G401.6 (cell line): ENCODE results near the gene SPIB.
"Not testable (repeated sequence)": the region's sequence is repeated elsewhere in the genome, so short reads cannot be mapped to it uniquely, and the experiment has no call there.

Experiments used
- FAIRE-seq: peaks from 2 replicates; lab custom pipeline; 2012; peaks lifted over from hg19 to GRCh38; lab: Jason Lieb, UNC

SPIB gene

DNA sequence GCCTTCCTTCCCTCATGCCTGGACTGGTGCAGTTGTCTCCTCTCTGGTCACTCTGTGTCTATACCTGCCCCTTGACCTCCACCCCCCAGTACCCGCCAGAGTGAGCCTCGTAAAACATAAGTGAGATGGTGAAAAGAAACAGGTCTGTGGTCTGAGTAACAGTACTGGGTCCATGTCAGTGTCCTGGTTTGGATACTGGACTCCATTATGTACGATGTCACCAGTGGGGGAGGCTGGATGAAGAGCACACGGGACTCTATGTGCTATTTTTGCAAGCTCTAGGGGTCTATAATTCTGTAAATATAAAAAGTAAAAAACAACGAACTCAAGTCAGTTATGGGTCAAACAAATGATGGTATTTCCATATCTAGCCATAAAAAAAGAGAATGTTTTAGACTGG, 28.3 kb downstream of the SPIB start:
- no peak for FAIRE-seq

DNA sequence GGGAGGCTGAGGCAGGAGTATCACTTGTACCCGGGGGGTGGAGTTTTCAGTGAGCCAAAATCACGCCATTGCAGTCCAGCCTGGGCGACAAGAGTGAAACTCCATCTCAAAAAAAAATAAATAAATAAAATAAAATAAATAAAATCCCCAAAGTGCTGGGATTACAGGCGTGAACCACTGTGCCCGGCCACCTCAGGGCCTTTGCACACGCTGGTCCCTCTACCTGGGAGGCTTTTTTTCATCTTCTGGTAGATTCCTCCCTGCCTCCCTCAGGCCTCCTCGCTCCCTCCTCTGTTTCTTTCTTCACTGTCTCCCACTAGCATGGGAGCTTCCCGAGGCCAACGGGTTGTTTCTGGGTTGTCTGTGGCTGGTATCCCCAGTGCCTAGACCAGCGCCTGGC, 29.0 kb downstream of the SPIB start:
- FAIRE-seq, result no peak

- FAIRE-seq, result no peak
These were observed 30.6 kb downstream of the SPIB start for GRCh38 chr19:50449236-50449899.

DNA sequence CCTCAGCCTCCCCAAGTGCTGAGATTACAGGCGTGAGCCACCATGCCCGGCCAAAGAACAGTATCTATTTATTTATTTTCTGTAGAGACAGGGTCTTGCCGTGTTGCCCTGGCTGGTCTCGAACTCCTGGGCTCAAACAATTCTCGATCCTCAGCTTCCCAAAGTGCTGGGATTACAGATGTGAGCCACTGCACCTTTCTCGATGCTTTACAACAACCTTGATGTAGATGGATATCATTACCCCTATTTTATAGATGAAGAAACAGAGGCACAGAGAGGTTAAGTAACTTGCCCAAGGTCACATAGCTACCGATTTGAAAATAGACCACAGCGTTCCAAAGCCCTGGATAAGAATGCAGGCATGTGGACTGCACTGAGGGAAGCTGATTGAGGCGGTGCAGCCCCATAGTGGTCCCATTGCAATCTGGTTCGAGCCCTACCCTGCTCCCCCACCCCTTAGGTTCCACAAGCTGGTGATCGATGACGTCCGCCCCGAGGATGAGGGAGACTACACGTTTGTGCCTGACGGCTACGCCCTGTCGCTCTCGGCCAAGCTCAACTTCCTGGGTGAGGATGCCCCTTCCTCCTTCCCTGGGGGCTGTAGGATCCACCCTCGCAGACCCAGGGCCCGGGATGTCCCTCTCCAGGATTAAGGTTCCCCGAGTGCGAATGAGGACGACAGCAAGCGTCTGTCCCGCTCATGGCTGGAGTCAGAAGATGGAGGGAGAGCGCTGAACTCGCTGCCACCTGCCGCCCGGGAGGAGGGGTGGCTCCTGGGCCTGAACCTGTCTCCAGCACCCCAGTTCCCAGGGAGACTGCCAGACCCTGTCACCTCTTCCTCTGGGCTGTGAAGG, 31.9 kb downstream of the SPIB start:
- no peak for FAIRE-seq

DNA sequence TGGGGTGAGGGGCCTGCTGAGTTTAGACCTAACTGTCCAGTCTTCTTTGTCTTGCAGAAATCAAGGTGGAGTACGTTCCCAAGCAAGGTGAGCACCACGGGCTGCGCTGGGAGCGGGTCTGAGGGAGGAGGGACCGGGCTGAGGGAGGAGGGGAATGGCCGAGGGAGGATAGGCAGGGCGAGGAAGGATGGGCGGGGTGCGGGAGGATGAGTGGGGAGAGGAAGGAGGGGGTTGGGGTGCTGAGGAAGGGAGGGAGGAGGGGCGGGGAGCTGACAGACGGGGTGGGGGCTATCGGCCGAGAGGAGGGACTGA, 32.4 kb downstream of the SPIB start:
- no peak for FAIRE-seq

DNA sequence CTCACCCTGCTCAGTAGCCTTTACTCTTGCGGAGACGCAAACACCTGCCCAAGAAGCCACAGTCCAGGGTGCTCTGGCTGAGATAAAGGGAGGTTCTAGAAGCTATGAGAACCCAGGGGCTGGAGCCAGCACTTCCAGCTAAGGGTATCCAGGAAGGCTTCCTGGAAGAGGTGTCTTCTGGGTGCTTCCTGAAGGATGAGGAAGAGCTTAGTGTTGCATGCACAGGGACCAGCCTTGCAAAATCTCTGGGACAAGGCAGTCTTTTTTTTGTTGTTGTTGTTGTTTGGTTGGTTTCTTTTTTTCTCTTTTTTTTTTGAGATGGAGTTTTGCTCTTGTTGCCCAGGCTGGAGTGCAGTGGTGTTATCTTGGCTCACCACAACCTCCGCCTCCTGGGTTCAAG, 34.5 kb downstream of the SPIB start:
- FAIRE-seq, result no peak

- no peak for FAIRE-seq
These were observed 37.3 kb downstream of the SPIB start for GRCh38 chr19:50455992-50456391.

DNA sequence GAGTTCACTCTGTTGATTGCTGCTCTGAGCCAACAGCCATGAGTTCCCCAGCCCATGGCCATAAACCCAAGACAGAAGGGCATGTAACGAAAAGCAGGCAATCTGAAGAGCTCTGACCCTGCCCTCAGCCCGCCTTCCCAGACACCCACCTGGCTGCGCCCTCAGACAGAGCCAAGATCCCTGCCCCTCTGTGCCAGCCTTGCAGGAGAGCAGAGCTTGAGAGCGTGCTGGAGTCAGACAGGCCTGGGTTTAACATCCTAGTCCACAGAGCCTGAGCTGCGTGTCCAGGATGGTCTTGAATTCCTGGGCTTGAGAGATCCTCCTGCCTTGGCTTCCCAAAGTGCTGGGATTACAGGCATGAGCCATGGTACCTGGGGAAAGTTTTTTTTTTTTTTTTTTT, 38.6 kb downstream of the SPIB start:
- FAIRE-seq, result no peak

DNA sequence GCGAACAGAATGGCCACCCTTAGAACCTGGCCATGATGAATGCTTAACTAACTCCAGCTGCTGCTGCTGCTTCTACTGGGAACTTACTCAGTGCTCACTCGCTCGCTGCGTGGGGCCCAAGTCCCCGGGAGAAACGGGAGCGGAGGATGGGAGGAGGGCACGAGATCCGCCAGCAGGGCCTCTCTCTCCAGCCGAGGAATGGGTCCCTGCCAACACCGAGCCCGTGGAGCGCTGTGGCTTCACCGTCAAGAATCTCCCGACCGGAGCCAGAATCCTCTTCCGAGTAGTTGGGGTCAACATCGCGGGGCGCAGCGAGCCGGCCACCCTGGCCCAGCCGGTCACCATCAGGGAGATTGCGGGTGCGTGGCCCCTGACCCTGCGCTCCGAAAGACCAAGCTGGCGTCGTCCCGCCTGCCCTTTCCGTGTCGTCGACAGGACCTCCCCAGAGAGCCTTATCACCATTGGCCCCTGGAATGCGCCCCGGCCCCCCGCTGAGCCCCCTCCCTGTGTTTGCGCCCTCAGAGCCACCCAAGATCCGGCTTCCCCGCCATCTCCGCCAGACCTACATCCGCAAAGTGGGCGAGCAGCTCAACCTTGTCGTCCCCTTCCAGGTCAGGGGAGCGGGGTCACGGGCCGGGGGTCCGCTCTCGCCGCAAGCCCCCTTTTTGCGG, 39.8 kb downstream of the SPIB start:
- no peak for FAIRE-seq

DNA sequence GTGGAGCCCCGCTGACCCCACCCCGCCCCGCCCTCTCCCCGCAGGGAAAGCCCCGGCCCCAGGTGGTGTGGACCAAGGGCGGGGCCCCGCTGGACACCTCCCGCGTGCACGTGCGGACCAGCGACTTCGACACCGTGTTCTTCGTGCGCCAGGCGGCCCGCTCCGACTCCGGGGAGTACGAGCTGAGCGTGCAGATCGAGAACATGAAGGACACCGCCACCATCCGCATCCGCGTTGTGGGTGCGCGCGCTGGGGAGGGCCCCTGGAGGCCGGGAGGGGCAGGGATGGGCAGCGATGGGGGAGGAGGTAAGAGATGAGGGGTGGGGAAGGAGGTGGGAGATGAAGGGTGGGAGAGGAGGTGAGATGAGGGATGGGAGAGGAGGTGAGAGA, 40.3 kb downstream of the SPIB start:
- no peak for FAIRE-seq

DNA sequence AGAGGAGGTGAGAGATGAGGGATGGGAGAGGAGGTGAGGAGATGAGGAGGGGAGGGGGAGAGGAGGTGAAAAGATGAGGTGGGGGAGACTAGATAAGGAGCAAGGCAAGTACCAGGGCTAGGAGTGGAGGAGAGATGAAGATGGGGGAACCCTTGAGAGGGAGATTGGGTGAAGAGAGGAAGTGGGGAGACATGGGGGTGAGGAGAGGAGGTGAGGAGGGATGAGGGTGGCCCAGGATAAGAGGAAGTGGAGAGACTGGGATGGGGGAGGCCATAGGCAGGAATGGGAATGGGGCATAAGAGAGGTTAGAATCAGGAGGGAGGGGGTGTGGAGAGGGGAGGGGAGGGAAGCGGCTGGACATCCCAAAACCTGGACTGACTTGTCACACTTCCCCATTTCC, 40.9 kb downstream of the SPIB start:
- no peak for FAIRE-seq

DNA sequence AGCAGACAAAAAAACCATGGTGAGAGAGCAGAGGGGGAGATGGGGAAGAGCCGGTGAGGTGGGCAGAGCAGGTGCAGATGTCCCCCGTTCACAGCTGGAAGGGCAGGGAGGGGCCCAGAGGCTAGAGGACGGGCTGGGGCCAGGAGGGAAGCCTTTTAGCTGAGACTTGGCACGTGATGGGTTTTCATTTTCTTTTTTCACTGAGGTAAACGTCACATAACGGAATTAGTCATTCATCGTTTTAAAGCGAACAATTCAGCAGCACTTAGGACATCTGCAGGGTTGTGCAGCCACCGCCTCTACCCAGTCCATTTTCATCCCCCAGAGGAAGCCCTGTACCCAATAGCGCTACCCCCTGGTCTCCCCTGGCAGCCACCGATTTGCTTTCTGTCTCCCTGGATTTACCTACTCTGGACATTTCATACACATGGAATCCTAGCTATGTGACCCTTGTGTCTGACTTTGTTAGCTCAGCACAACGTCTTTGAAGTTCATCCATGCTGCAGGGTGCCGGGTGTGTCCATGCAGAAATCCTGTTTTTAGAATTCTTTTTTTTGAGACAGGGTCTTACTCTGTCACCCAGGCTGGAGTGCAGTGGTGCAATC, 41.5 kb downstream of the SPIB start:
- no peak for FAIRE-seq

- FAIRE-seq, result peak; percentile 56
These were observed 42.5 kb downstream of the SPIB start for GRCh38 chr19:50461066-50461875.

DNA sequence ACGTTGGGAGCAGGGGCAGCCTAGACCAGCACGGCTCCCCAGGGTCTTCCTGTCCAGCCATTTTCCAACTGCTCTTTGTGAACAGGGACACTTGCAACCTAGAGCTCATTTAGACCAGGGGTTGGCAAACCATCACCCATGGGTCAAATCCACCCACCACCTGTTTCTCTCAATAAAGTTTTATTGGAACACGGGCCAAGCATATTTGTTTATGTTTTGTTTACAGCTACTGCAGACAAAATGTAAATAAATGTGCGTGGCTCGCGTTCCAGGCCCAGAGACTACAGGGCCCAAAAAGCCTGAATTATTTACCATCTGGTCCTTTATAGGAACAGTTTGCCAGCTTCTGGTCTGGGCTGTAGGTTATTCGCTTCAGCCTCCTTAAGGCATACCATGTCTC, 44.2 kb downstream of the SPIB start:
- FAIRE-seq, result no peak

DNA sequence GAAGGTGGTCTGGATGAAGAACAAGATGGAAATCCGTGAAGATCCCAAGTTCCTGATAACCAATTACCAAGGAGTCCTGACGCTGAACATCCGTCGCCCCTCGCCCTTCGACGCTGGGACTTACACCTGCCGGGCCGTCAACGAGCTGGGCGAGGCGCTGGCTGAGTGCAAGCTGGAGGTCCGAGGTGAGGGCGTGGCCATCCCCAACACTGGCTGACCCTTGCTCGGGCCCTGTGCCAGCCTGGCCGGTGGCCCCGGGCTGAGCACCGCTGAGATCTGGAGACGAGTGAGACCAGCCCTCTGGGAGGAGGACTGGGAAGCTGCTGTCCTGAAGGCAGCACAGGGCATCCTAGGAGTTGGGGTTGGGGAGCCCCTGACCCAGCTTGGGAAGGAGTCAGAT, 45.6 kb downstream of the SPIB start:
- no peak for FAIRE-seq

DNA sequence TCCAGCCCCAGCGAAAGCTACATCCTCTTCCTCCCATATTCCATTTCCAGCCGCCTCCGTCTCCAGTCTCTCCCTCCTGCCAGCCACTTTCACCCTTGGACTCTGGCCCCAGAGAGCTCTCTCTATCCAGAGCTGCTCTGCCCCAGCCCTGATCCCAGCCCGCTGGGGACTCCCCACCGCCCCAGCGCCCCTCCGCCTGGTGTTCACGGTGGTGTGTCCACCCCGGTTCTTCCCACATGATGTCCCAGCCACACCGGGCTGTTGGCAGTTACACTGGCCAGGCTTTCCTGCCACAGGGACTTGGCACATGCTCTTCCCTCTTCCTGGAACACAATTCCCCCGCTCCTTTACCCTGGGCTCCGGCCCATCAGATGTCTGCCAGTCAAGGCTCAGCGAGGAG, 46.3 kb downstream of the SPIB start:
- FAIRE-seq, result no peak

DNA sequence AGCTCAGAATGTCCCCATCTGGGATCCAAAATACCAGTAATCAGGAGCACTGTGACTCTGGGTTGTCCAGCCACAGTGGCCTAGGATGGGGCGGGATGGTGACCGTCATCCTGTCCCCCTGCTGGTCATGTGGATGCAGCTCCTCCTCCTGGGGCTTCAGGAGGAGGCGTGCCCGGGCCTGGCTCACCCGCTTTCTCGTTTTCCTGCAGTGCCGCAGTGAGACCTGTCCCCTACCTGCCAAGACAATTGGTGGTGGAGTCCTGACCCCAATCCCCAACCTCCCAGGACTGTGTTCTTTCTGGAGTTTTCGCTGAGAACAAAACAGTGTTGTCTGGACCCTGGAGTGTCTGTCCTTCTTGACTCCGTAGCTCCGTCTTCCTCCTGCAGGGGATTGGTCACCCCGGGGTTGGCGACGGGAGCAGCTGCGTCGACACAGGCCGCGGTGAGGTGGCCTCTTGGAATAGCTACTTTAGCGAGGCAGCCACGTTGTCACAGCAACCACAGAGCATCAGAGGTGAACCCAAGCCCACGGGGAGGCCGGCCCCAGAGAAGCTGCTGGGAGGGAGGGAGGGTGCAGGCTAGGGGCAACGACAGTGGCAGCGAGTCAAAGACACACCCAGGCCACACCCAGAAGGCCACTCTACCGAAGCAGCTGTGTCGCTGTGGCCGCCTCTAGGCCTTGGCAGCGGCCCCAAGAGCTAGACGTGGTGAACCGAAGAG, 47.4 kb downstream of the SPIB start:
- no peak for FAIRE-seq

GRCh38 chr19:50466706-50467039, 47.9 kb downstream of the SPIB start:
- no peak for FAIRE-seq

DNA sequence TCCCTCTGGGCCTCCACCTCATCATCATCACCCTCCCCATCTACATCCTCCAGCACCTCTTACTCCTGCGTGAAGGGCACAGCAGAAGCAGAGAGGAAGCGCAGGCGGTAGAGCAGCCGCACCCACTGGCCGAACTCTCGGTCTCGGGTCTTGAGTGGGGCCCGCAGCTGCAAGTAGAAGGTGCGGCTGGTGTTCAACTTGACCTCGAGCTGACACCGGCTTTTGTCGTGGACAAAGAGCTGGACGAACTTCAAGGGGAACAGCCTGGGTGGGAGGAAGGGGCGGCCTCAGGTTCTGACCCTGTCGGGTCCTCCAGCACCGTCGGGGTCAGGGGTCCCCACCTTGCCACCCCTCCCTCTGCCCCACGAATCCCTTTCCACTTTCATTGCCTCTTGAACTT, 48.8 kb downstream of the SPIB start:
- FAIRE-seq, result no peak

DNA sequence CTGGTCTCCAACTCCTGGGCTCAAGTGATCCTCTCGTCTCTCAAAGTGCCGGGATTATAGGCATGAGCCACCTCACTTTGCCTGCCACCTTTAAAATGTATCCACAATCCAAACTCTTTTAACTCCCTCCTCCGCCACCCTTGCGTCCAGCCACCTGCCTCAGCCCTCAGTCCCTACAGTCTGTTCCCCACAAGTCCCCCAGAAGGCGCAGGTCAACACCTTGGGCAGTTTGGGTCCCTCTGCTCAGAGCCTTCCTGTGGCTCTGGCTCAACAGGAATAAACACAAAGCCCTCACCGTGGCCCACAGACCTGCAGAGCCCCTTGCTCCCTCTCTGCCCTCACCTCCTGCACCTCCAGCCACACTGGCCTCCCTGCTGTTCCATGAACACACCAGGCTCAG, 50.1 kb downstream of the SPIB start:
- no peak for FAIRE-seq

DNA sequence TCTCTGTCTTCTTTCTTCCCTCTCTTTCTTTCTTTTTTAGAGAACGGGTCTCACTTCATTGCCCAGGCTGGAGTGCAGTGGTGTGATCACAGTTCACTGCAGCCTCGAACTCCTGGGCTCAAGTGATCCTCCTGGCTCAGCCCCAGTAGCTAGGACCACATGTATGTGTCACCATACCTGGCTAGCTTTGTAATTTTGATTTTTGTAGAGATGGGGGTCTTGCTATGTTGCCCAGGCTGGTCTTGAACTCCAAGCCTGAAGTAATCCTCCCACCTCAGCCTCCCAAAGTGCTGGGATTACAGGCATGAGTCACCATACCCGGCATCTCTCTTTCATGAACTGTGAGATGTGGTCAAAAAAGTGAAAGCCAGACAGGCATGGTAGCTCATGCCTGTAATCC, 54.6 kb downstream of the SPIB start:
- FAIRE-seq, result not testable (repeated sequence)

DNA sequence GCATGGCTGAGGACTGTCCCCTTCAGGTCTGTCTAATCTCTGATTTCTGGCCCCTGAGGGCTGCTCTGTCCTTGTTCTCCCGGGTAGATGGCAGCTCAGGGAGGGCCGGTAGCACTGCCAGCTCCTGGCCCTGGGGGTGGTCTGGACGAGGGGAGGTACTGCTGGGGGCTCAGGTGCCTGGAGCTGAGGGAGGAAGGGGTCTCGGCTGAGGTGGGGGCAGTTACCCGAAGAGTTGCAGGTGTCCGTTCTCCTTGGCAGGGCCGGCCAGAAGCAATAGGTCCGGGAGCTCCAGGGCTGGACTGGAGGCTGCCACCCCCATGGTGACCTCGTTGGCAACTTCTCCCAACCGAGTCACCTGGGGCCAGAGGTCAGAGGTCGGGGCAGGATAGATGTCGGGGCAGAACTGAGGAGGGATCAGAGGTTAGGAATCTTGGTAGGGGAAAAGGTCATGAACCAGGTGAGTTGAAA, 56.4 kb downstream of the SPIB start:
- FAIRE-seq, result no peak
